Memory B cell (primary cell): Measurements from ENCODE around the gene SLC13A2.

ENCODE experiments used
- ATAC-seq: fragments of 150-1000 bp; cut with Tn5 transposase; 2 replicates; pipeline ENCODE4 v1.10.0; 2021; ENCODE audit warnings: low read depth, mild to moderate bottlenecking, moderate library complexity
- DNase-seq, 2 donors: peaks; one replicate each; pipeline ENCODE4 v3.0.0; 2022; ENCODE audit warnings: low spot score in 2 of 2
- H3K27ac Mint-ChIP-seq: one replicate; pipeline ENCODE4 v1.8.0; 2022; ENCODE audit warnings: mild to moderate bottlenecking, moderate library complexity, mixed read lengths
- H3K27me3 Mint-ChIP-seq: one replicate; pipeline ENCODE4 v1.8.0; 2022; ENCODE audit warnings: mixed read lengths
- H3K36me3 Mint-ChIP-seq: one replicate; pipeline ENCODE4 v1.8.0; 2022; ENCODE audit warnings: mild to moderate bottlenecking, mixed read lengths
- H3K4me1 Mint-ChIP-seq: one replicate; pipeline ENCODE4 v1.8.0; 2022; ENCODE audit warnings: mixed read lengths
- H3K4me3 Mint-ChIP-seq: one replicate; pipeline ENCODE4 v1.8.0; 2022; ENCODE audit warnings: mild to moderate bottlenecking, moderate library complexity, mixed read lengths
- H3K9me3 Mint-ChIP-seq: one replicate; pipeline ENCODE4 v1.8.0; 2022; ENCODE audit warnings: mixed read lengths

SLC13A2 gene

DNA sequence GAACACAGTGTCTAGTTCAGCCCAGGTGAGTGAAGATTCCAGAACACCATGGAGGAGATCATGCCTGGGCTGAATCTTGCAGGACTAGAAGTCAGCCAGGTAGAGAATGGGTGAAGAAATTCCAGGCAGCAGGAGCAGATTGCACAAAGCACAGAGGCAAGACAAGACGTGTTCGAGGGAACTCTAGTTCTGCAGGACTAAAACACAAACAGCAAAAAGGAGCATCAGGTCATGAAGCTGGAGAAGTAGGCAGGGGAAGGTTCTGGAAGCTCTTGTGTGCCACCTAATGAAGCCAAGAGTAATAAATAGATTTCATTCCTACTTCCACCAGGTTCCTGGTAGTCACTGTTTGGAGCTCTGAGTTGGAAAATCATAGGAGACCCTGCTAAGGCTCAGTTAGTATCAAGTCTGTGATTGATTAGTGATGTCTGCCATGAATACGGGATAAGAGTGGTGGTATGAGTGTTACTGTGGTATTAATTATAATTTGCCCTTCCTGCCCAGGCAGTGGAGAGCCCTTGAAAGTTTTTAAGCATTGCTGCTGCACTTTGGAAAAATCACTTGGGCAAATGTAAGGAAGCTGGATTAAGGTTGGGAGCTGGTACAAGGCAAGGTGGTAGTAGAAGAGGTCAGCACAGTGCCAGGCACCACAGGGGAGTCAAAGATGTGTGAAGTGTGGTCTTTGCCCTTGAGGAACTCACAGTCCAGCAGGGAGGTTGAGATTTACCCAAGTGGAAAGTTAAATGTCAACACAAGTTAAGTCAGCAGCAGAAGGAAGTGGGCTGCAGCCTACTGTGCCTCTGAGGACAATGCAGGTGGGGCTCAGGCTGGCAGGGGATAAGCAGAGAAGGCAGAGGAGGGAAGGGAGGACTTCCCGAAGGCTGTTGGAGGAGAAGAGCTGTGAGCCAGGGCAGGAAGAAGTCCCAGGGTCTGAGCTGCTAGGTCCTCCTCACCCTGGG, 19.2 kb downstream of the SLC13A2 start:
- Mint-ChIP-seq H3K9me3 (no peaks in the 10 kb centered on the region), H3K4me1 (peaks cover 6% of the 10 kb centered on the region), H3K27ac (no peak overlapping the region), H3K27me3 (peaks cover 4% of the 10 kb centered on the region), H3K4me3 (no peak overlapping the region), H3K36me3 (no peaks in the 10 kb centered on the region)
- ATAC-seq (no peak), DNase-seq (no peak)

- Mint-ChIP-seq H3K9me3 (no peaks in the 10 kb centered on the region), H3K27me3 (peaks cover 4% of the 10 kb centered on the region), H3K27ac (no peak overlapping the region), H3K4me3 (no peak overlapping the region), H3K4me1 (peaks cover 6% of the 10 kb centered on the region), H3K36me3 (no peaks in the 10 kb centered on the region)
- ATAC-seq (no peak), DNase-seq (no peak)
Observed at GRCh38 chr17:28493460-28493859, 20.0 kb downstream of the SLC13A2 start.

- DNase-seq (peak; percentile 82 to 89), ATAC-seq (peak; percentile 96)
- Mint-ChIP-seq H3K27ac (no peak overlapping the region), H3K36me3 (no peaks in the 10 kb centered on the region), H3K9me3 (no peaks in the 10 kb centered on the region), H3K4me1 (peaks cover 6% of the 10 kb centered on the region), H3K27me3 (peaks cover 4% of the 10 kb centered on the region), H3K4me3 (no peak overlapping the region)
Observed at GRCh38 chr17:28494445-28495188, 21.2 kb downstream of the SLC13A2 start.

DNA sequence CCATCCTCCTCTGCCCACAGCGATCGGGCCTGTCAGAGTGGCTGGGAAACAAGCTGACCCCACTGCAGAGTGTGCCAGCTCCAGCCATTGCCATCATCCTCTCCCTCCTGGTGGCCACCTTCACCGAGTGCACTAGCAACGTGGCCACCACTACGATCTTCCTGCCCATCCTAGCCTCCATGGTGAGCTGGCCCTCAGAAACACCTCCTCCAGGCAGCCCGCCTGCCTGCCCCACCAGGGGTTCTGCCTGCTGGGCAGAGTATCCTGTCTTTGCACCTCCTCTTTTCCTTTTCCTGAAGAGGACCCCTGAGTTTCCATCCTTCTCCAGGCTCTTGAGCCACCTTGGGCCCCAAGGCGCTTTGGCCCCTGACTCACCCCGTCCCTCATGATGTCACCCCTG, 22.2 kb downstream of the SLC13A2 start:
- Mint-ChIP-seq H3K27me3 (peaks cover 4% of the 10 kb centered on the region), H3K4me3 (no peak overlapping the region), H3K27ac (no peak overlapping the region), H3K36me3 (no peaks in the 10 kb centered on the region), H3K9me3 (no peaks in the 10 kb centered on the region), H3K4me1 (peaks cover 11% of the 10 kb centered on the region)
- DNase-seq, result no peak
- ATAC-seq, result no peak

GRCh38 chr17:28497931-28498330, 24.5 kb downstream of the SLC13A2 start:
- H3K27ac Mint-ChIP-seq, result no peak overlapping the region
- H3K36me3 Mint-ChIP-seq, result no peaks in the 10 kb centered on the region
- ATAC-seq, result no peak

DNA sequence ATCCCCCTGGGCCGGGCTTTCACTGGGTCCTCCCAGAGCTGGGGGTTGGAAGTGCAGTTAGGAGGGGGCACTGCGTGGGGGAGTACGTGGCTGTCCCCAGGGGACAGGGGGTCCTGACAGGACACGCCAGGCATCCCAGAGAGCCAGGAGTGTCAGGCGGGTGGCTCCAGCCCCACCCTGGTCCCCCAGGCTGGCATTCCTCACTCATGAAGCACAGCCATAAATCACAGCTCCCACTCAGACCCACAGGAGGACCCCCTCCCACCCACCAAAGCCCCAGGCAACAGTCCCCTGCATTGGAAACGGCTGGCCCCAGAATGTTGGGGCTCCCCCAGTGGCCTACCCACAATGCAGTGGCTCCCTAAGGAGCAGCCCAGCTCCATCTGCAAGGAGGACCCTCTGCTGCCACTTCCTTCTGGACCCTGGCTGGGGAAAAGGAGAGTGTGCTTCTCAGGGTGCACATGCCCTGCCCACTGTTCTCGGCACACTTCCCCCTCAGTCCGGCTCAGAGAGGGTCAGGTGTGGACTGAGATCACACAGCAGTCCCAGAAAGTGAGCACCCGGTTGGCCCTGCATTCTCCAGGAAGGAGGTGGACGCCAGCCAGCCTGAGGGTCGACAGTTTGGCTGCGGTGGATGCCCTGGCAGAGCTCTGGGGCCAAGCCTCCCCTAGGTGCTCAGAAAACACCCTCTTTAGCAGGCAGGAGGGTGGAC, 25.4 kb downstream of the SLC13A2 start:
- Mint-ChIP-seq H3K4me3 (no peak overlapping the region), H3K9me3 (no peaks in the 10 kb centered on the region), H3K4me1 (peaks cover 13% of the 10 kb centered on the region), H3K36me3 (no peaks in the 10 kb centered on the region), H3K27ac (no peak overlapping the region), H3K27me3 (no peaks in the 10 kb centered on the region)
- DNase-seq (no peak), ATAC-seq (no peak)

More at GRCh38 chr17:28497931-28498330, 24.5 kb downstream of the SLC13A2 start:
- H3K4me3 Mint-ChIP-seq, result no peak overlapping the region
- H3K27me3 Mint-ChIP-seq, result peaks cover 1% of the 10 kb centered on the region
- no peaks in the 10 kb centered on the region for H3K9me3 Mint-ChIP-seq
- H3K4me1 Mint-ChIP-seq, result peaks cover 15% of the 10 kb centered on the region
- DNase-seq, result no peak

DNA sequence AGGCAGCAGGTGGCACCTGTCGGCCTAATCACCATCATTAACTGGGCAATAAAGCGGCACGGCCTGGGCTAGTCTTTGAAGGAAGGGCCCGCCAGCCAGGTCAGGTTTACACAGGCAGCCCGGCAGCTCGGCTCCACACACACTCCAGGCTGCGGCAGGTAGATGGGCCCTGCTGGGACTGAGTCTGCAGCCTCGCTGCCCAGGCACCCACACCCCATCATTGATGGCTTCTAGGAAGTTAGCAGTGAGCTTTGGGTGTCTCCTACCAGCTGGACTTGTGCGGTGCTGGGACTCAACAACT, 25.9 kb downstream of the SLC13A2 start:
- Mint-ChIP-seq H3K9me3 (no peaks in the 10 kb centered on the region), H3K4me3 (no peak overlapping the region), H3K27me3 (no peaks in the 10 kb centered on the region), H3K36me3 (no peaks in the 10 kb centered on the region), H3K4me1 (peaks cover 13% of the 10 kb centered on the region), H3K27ac (no peak overlapping the region)
- ATAC-seq, result no peak
- DNase-seq, result no peak

GRCh38 chr17:28499684-28500357, 26.4 kb downstream of the SLC13A2 start:
- no peak overlapping the region for H3K4me3 Mint-ChIP-seq
- peaks cover 13% of the 10 kb centered on the region for H3K4me1 Mint-ChIP-seq
- H3K27ac Mint-ChIP-seq, result peak overlapping the region; percentile 73
- peaks cover under 1% of the 10 kb centered on the region for H3K27me3 Mint-ChIP-seq
- DNase-seq (no peak), ATAC-seq (no peak)
- no peaks in the 10 kb centered on the region for H3K9me3 Mint-ChIP-seq
- no peaks in the 10 kb centered on the region for H3K36me3 Mint-ChIP-seq

- ATAC-seq, result peak; percentile 87
- Mint-ChIP-seq H3K4me3 (no peak overlapping the region), H3K27me3 (peaks cover 7% of the 10 kb centered on the region), H3K4me1 (peaks cover 13% of the 10 kb centered on the region), H3K9me3 (no peaks in the 10 kb centered on the region), H3K36me3 (no peaks in the 10 kb centered on the region), H3K27ac (peak overlapping the region; percentile 73)
- peak in 1 of 2 donors; percentile 22 for DNase-seq
Observed at GRCh38 chr17:28500712-28501379, 27.4 kb downstream of the SLC13A2 start.

DNA sequence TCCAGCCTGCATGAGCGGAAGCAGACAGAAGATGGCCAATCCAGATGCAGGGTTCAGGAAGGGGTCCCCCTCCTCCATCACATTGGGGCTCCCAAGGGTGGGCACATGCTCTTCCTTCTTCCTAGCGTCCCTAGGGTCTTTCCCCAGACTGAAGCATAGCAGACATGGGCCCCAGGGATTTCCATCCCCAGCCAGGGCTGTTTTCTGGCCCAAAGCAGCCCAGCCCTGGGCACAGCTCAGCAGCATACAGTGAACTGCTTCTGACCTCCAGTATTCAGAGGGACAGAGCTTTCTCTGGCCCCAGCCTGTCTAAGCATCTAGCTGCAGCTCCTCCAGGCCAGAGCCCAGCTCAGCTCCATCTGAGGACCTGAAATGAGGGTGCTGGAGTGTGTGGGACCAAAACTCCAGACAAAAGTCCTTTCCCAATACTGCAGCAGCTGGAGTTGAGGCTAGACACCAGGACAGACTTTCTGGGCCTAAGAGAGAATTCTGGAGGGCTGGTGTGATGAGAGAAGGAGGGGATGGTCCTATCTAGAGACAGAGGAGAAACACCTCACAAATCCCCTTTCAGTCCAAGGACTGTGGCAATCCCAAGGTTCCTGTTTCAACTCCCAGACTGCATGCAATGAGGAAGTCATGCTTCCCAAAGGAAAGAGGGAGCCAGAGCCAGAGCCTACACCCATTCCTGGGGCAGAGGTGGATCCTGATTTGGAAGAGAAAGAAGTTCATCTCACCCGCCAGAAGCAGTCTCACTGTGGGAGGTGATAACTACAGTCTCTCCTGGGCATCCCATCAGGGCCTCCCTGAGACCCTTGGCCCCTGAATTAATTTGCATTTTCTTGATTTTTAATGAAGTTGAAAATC, 28.2 kb downstream of the SLC13A2 start:
- Mint-ChIP-seq H3K27ac (peak overlapping the region; percentile 73), H3K36me3 (no peaks in the 10 kb centered on the region), H3K4me3 (no peak overlapping the region), H3K27me3 (peaks cover 9% of the 10 kb centered on the region), H3K4me1 (peaks cover 13% of the 10 kb centered on the region), H3K9me3 (no peaks in the 10 kb centered on the region)
- ATAC-seq (no peak), DNase-seq (no peak)

GRCh38 chr17:28503420-28503819, 30.0 kb downstream of the SLC13A2 start:
- H3K27me3 Mint-ChIP-seq, result peaks cover 11% of the 10 kb centered on the region
- H3K4me3 Mint-ChIP-seq, result no peak overlapping the region
- H3K36me3 Mint-ChIP-seq, result no peaks in the 10 kb centered on the region
- ATAC-seq (no peak), DNase-seq (no peak)
- H3K4me1 Mint-ChIP-seq, result peaks cover 13% of the 10 kb centered on the region
- no peaks in the 10 kb centered on the region for H3K9me3 Mint-ChIP-seq
- H3K27ac Mint-ChIP-seq, result no peak overlapping the region

GRCh38 chr17:28505986-28506665, 32.7 kb downstream of the SLC13A2 start, which contains the start of gene FOXN1:
Gene FOXN1, plus strand, starts transcription at chr17:28506348. Its CDS starts 17,622 bp downstream, at chr17:28523970.
- Mint-ChIP-seq H3K4me1 (peaks cover 4% of the 10 kb centered on the region), H3K4me3 (no peak within 1 kb of the TSS), H3K27me3 (peaks cover 26% of the 10 kb centered on the region), H3K36me3 (no peaks in the 10 kb centered on the region), H3K27ac (no peak within 1 kb of the TSS), H3K9me3 (no peaks in the 10 kb centered on the region)
- DNase-seq, result no peak
- ATAC-seq, result no peak
